Measurements from ENCODE around the gene BAIAP2L1.
"Not testable (repeated sequence)": the region's sequence is repeated elsewhere in the genome, so short reads cannot be mapped to it uniquely, and the experiment has no call there.

The BAIAP2L1 gene

GRCh38 chr7:98385532-98385931, 15.4 kb downstream of the BAIAP2L1 start:
- not testable (repeated sequence) for H3K27ac ChIP-seq (replicated peaks; ENCODE audit: low read length); H4K8ac ChIP-seq (ENCODE audit: low read depth, low read length); H2BK120ac ChIP-seq (ENCODE audit: low read depth, low read length); H2BK12ac ChIP-seq (ENCODE audit: low read length); H3K4me3 ChIP-seq (ENCODE audit: low read length in 2 of 2); H3K4me2 ChIP-seq (ENCODE audit: insufficient read depth, low read length, poor library complexity, severe bottlenecking); H3K36me3 ChIP-seq (replicated peaks in 1 of 2; ENCODE audit: control insufficient read depth in 2 of 2, insufficient read depth in 2 of 2, low read length in 2 of 2); H3K23ac ChIP-seq (ENCODE audit: low read depth, low read length, poor library complexity); H3K9ac ChIP-seq (ENCODE audit: low read depth, low read length, poor library complexity); H3K9me3 ChIP-seq (replicated peaks in 1 of 2; ENCODE audit: control insufficient read depth in 2 of 2, insufficient read depth in 1 of 2, low read depth in 1 of 2, low read length in 2 of 2); H3K14ac ChIP-seq (ENCODE audit: low read length); H3K4ac ChIP-seq (ENCODE audit: low read length); H2AFZ ChIP-seq (ENCODE audit: low read length); H3K18ac ChIP-seq (ENCODE audit: low read length); H3K27me3 ChIP-seq (ENCODE audit: control insufficient read depth in 3 of 3, insufficient read depth in 3 of 3, low read depth in 1 of 3, low read length in 3 of 3); H3K4me1 ChIP-seq (ENCODE audit: control insufficient read depth in 2 of 2, insufficient read depth in 1 of 2, low read depth in 1 of 2, low read length in 2 of 2); DNase-seq (ENCODE audit: low spot score); H4K91ac ChIP-seq (ENCODE audit: low read depth, low read length, poor library complexity); H2AK5ac ChIP-seq (ENCODE audit: low read depth, low read length); H2BK5ac ChIP-seq (ENCODE audit: low read length); H3K79me1 ChIP-seq (ENCODE audit: low read depth, low read length); H2BK15ac ChIP-seq (ENCODE audit: low read length)
- WGBS, 2 donors (ENCODE audit: extremely low coverage in 2 of 2, insufficient read length in 2 of 2, insufficient replicate concordance in 1 of 2): no CpG with 5 or more reads among the region's 5 CpGs

GRCh38 chr7:98378210-98378819, 22.6 kb downstream of the BAIAP2L1 start:
- no peak overlapping the region for H2AK5ac ChIP-seq (ENCODE audit: low read depth, low read length)
- H3K23ac ChIP-seq (ENCODE audit: low read depth, low read length, poor library complexity): no peak overlapping the region
- H2BK12ac ChIP-seq (ENCODE audit: low read length): no peak overlapping the region
- H3K14ac ChIP-seq (ENCODE audit: low read length): no peak overlapping the region
- H3K9ac ChIP-seq (ENCODE audit: low read depth, low read length, poor library complexity): no peak overlapping the region
- H3K79me1 ChIP-seq (ENCODE audit: low read depth, low read length): peaks cover 2% of the 10 kb centered on the region
- H3K4me3 ChIP-seq (ENCODE audit: low read length in 2 of 2): no peak overlapping the region
- H2BK5ac ChIP-seq (ENCODE audit: low read length): no peak overlapping the region
- H4K8ac ChIP-seq (ENCODE audit: low read depth, low read length): no peak overlapping the region
- no peak overlapping the region for H2BK120ac ChIP-seq (ENCODE audit: low read depth, low read length)
- no CpG with 5 or more reads among the region's 9 CpGs for WGBS, 2 donors (ENCODE audit: extremely low coverage in 2 of 2, insufficient read length in 2 of 2, insufficient replicate concordance in 1 of 2)
- H3K27me3 ChIP-seq (ENCODE audit: control insufficient read depth in 3 of 3, insufficient read depth in 3 of 3, low read depth in 1 of 3, low read length in 3 of 3): no peaks in the 10 kb centered on the region
- no peak overlapping the region for H3K4me2 ChIP-seq (ENCODE audit: insufficient read depth, low read length, poor library complexity, severe bottlenecking)
- no peak overlapping the region for H3K27ac ChIP-seq (replicated peaks; ENCODE audit: low read length)
- DNase-seq (ENCODE audit: low spot score): no peak
- H3K4me1 ChIP-seq (ENCODE audit: control insufficient read depth in 2 of 2, insufficient read depth in 1 of 2, low read depth in 1 of 2, low read length in 2 of 2): no peaks in the 10 kb centered on the region
- H2AFZ ChIP-seq (ENCODE audit: low read length): no peak overlapping the region
- peaks cover 0 to 2% of the 10 kb centered on the region in 2 donors for H3K9me3 ChIP-seq (replicated peaks in 1 of 2; ENCODE audit: control insufficient read depth in 2 of 2, insufficient read depth in 1 of 2, low read depth in 1 of 2, low read length in 2 of 2)
- H3K4ac ChIP-seq (ENCODE audit: low read length): no peak overlapping the region
- no peak overlapping the region for H4K91ac ChIP-seq (ENCODE audit: low read depth, low read length, poor library complexity)
- H3K18ac ChIP-seq (ENCODE audit: low read length): no peak overlapping the region
- peaks cover 0 to 2% of the 10 kb centered on the region in 2 donors for H3K36me3 ChIP-seq (replicated peaks in 1 of 2; ENCODE audit: control insufficient read depth in 2 of 2, insufficient read depth in 2 of 2, low read length in 2 of 2)
- H2BK15ac ChIP-seq (ENCODE audit: low read length): no peak overlapping the region

GRCh38 chr7:98376711-98377110, 24.2 kb downstream of the BAIAP2L1 start:
- Histone ChIP-seq H3K4me2 (ENCODE audit: insufficient read depth, low read length, poor library complexity, severe bottlenecking) (no peak overlapping the region), H2BK5ac (ENCODE audit: low read length) (no peak overlapping the region), H3K36me3 (replicated peaks in 1 of 2; ENCODE audit: control insufficient read depth in 2 of 2, insufficient read depth in 2 of 2, low read length in 2 of 2) (peaks cover 0 to 2% of the 10 kb centered on the region in 2 donors), H3K14ac (ENCODE audit: low read length) (no peak overlapping the region), H3K27ac (replicated peaks; ENCODE audit: low read length) (no peak overlapping the region), H3K4me3 (ENCODE audit: low read length in 2 of 2) (no peak overlapping the region), H3K9me3 (replicated peaks in 1 of 2; ENCODE audit: control insufficient read depth in 2 of 2, insufficient read depth in 1 of 2, low read depth in 1 of 2, low read length in 2 of 2) (peaks cover 0 to 2% of the 10 kb centered on the region in 2 donors), H4K8ac (ENCODE audit: low read depth, low read length) (no peak overlapping the region), H2BK120ac (ENCODE audit: low read depth, low read length) (no peak overlapping the region), H2AK5ac (ENCODE audit: low read depth, low read length) (no peak overlapping the region), H2BK15ac (ENCODE audit: low read length) (no peak overlapping the region), H3K27me3 (ENCODE audit: control insufficient read depth in 3 of 3, insufficient read depth in 3 of 3, low read depth in 1 of 3, low read length in 3 of 3) (no peaks in the 10 kb centered on the region), H4K91ac (ENCODE audit: low read depth, low read length, poor library complexity) (no peak overlapping the region), H3K23ac (ENCODE audit: low read depth, low read length, poor library complexity) (no peak overlapping the region), H3K79me1 (ENCODE audit: low read depth, low read length) (peaks cover 2% of the 10 kb centered on the region), H2AFZ (ENCODE audit: low read length) (no peak overlapping the region), H3K9ac (ENCODE audit: low read depth, low read length, poor library complexity) (no peak overlapping the region), H3K4ac (ENCODE audit: low read length) (no peak overlapping the region), H3K4me1 (ENCODE audit: control insufficient read depth in 2 of 2, insufficient read depth in 1 of 2, low read depth in 1 of 2, low read length in 2 of 2) (no peaks in the 10 kb centered on the region), H2BK12ac (ENCODE audit: low read length) (no peak overlapping the region), H3K18ac (ENCODE audit: low read length) (no peak overlapping the region)
- DNase-seq (ENCODE audit: low spot score): no peak
- no CpG with 5 or more reads among the region's 6 CpGs for WGBS, 2 donors (ENCODE audit: extremely low coverage in 2 of 2, insufficient read length in 2 of 2, insufficient replicate concordance in 1 of 2)

- no peak overlapping the region for H3K23ac ChIP-seq (ENCODE audit: low read depth, low read length, poor library complexity)
- H4K8ac ChIP-seq (ENCODE audit: low read depth, low read length): no peak overlapping the region
- H4K91ac ChIP-seq (ENCODE audit: low read depth, low read length, poor library complexity): no peak overlapping the region
- no peak overlapping the region for H3K27ac ChIP-seq (replicated peaks; ENCODE audit: low read length)
- H3K14ac ChIP-seq (ENCODE audit: low read length): no peak overlapping the region
- no peak overlapping the region for H3K9ac ChIP-seq (ENCODE audit: low read depth, low read length, poor library complexity)
- no peak for DNase-seq (ENCODE audit: low spot score)
- no peak overlapping the region for H2AFZ ChIP-seq (ENCODE audit: low read length)
- no peak overlapping the region for H3K4me2 ChIP-seq (ENCODE audit: insufficient read depth, low read length, poor library complexity, severe bottlenecking)
- H3K18ac ChIP-seq (ENCODE audit: low read length): no peak overlapping the region
- H2AK5ac ChIP-seq (ENCODE audit: low read depth, low read length): no peak overlapping the region
- H3K4me1 ChIP-seq (ENCODE audit: control insufficient read depth in 2 of 2, insufficient read depth in 1 of 2, low read depth in 1 of 2, low read length in 2 of 2): no peaks in the 10 kb centered on the region
- H3K79me1 ChIP-seq (ENCODE audit: low read depth, low read length): peaks cover 2% of the 10 kb centered on the region
- H3K4ac ChIP-seq (ENCODE audit: low read length): no peak overlapping the region
- H2BK120ac ChIP-seq (ENCODE audit: low read depth, low read length): no peak overlapping the region
- no peaks in the 10 kb centered on the region for H3K27me3 ChIP-seq (ENCODE audit: control insufficient read depth in 3 of 3, insufficient read depth in 3 of 3, low read depth in 1 of 3, low read length in 3 of 3)
- no peak overlapping the region for H2BK15ac ChIP-seq (ENCODE audit: low read length)
- H3K9me3 ChIP-seq (replicated peaks in 1 of 2; ENCODE audit: control insufficient read depth in 2 of 2, insufficient read depth in 1 of 2, low read depth in 1 of 2, low read length in 2 of 2): peaks cover 0 to 2% of the 10 kb centered on the region in 2 donors
- H2BK12ac ChIP-seq (ENCODE audit: low read length): no peak overlapping the region
- no CpG with 5 or more reads among the region's 7 CpGs for WGBS, 2 donors (ENCODE audit: extremely low coverage in 2 of 2, insufficient read length in 2 of 2, insufficient replicate concordance in 1 of 2)
- H2BK5ac ChIP-seq (ENCODE audit: low read length): no peak overlapping the region
- H3K4me3 ChIP-seq (ENCODE audit: low read length in 2 of 2): no peak overlapping the region
- H3K36me3 ChIP-seq (replicated peaks in 1 of 2; ENCODE audit: control insufficient read depth in 2 of 2, insufficient read depth in 2 of 2, low read length in 2 of 2): peaks cover 0 to 2% of the 10 kb centered on the region in 2 donors
Observed at GRCh38 chr7:98375664-98376063, 25.2 kb downstream of the BAIAP2L1 start.
